Adrenal gland (tissue), 5 donors: ENCODE results near the gene PRR12.

Experiments used
- CTCF ChIP-seq, 6 experiments: fragments of 450-650 bp in 4 of 6; fragments of 200-600 bp in 2 of 6; sonication (generic) in 1 of 6; IDR thresholded peaks; 1 replicate in 5 of 6; 2 replicates in 1 of 6; pipeline versions ENCODE4 v1.5.1 to v1.8.0; 2016 to 2021; ENCODE audit warnings: antibody characterized with exemption in 6 of 6, mild to moderate bottlenecking in 2 of 6, moderate library complexity in 1 of 6
- POLR2A ChIP-seq, 2 donors: fragments of 450-650 bp; IDR thresholded peaks; one replicate each; pipeline ENCODE4 v1.6.1; 2017; ENCODE audit warnings: antibody characterized with exemption in 2 of 2, mild to moderate bottlenecking in 2 of 2, moderate library complexity in 1 of 2
- donor health status: DM: no; HTN: no; CAD: no.

- no peak for TF ChIP-seq POLR2A (IDR thresholded peaks at IDR 0.05)
- TF ChIP-seq CTCF (IDR thresholded peaks at IDR 0.05), result no peak
Measured at GRCh38 chr19:49596954-49597702, 6.1 kb downstream of the PRR12 start.
